C4-2B (cell line): Measurements from ENCODE around the gene ATP2B3.

ENCODE experiments used
- CTCF ChIP-seq: fragments of 450-650 bp; conservative IDR thresholded peaks from 2 replicates; pipeline ENCODE4 v1.5.1; 2017; ENCODE audit warnings: mild to moderate bottlenecking
- ZFX ChIP-seq: fragments of 450-650 bp; IDR thresholded peaks from 2 replicates; pipeline ENCODE4 v1.6.1; 2017

GRCh38 chrX:153521034-153521433, 3.6 kb downstream of the ATP2B3 start:
- no peak for TF ChIP-seq CTCF
- no peak for TF ChIP-seq ZFX
